ENCODE data around the gene TRPC5OS. TPM values are rescaled to one million over a fixed set of nuclear protein-coding genes. Genes with fewer than 3 reads are reported as not detected.

Gene TRPC5OS
- total and polyA plus RNA-seq, 2 experiments from 2014 or later = 0.67 TPM; not detected in 1

DNA sequence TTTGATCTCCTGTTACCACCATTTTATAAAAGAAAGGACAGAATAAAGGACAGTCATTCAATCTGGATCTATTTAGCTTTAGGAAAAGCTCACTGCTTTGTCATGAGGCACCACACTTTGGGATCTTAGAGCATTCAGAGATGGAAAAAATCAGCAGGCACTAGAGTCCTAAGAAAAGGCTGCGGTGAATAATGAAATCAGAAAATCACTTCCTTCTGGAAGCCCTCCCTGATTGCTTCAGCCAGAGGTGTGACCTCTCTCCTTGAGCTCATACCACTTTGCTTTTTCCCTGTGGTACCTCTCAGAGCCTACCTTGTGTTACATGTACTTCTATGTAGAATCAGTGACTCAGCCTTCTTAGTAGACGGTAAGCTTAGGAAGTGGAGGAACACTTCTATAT is 8.7 kb upstream of the TRPC5OS start:
- Histone ChIP-seq H3K4me2 (no peak overlapping the region), H3K9me3 (ENCODE audit: low read depth) (no peaks in the 10 kb centered on the region), H3K27me3 (no peaks in the 10 kb centered on the region), H3K79me2 (no peaks in the 10 kb centered on the region), H3K27ac (no peak overlapping the region), H3K9me2 (replicated peaks; ENCODE audit: insufficient read depth) (no peaks in the 10 kb centered on the region), H3K36me3 (replicated peaks; ENCODE audit: insufficient read depth, low read depth) (no peaks in the 10 kb centered on the region), H3K4me1 (ENCODE audit: insufficient read depth) (no peaks in the 10 kb centered on the region), H2AFZ (no peak overlapping the region), H3K4me3 (no peak overlapping the region), H4K20me1 (ENCODE audit: insufficient read depth, poor library complexity, severe bottlenecking) (no peaks in the 10 kb centered on the region)
- DNase-seq (ENCODE audit: low spot score) = no peak
- TF ChIP-seq, protein P1, sequence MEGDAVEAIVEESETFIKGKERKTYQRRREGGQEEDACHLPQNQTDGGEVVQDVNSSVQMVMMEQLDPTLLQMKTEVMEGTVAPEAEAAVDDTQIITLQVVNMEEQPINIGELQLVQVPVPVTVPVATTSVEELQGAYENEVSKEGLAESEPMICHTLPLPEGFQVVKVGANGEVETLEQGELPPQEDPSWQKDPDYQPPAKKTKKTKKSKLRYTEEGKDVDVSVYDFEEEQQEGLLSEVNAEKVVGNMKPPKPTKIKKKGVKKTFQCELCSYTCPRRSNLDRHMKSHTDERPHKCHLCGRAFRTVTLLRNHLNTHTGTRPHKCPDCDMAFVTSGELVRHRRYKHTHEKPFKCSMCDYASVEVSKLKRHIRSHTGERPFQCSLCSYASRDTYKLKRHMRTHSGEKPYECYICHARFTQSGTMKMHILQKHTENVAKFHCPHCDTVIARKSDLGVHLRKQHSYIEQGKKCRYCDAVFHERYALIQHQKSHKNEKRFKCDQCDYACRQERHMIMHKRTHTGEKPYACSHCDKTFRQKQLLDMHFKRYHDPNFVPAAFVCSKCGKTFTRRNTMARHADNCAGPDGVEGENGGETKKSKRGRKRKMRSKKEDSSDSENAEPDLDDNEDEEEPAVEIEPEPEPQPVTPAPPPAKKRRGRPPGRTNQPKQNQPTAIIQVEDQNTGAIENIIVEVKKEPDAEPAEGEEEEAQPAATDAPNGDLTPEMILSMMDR (IDR thresholded peaks at IDR 0.05; ENCODE audit: poor library complexity) = no peak
- no peak for TF ChIP-seq EZH2 (IDR thresholded peaks at IDR 0.05; ENCODE audit: borderline replicate concordance)
- TF ChIP-seq EZH2phosphoT487 (IDR thresholded peaks at IDR 0.05; ENCODE audit: low read depth, severe bottlenecking, unreplicated experiment) = no peak
- 95% methylated on average over 2 of the region's 2 CpGs for WGBS (ENCODE audit: low lambda C conversion rate, missing lambda C conversion rate)

DNA sequence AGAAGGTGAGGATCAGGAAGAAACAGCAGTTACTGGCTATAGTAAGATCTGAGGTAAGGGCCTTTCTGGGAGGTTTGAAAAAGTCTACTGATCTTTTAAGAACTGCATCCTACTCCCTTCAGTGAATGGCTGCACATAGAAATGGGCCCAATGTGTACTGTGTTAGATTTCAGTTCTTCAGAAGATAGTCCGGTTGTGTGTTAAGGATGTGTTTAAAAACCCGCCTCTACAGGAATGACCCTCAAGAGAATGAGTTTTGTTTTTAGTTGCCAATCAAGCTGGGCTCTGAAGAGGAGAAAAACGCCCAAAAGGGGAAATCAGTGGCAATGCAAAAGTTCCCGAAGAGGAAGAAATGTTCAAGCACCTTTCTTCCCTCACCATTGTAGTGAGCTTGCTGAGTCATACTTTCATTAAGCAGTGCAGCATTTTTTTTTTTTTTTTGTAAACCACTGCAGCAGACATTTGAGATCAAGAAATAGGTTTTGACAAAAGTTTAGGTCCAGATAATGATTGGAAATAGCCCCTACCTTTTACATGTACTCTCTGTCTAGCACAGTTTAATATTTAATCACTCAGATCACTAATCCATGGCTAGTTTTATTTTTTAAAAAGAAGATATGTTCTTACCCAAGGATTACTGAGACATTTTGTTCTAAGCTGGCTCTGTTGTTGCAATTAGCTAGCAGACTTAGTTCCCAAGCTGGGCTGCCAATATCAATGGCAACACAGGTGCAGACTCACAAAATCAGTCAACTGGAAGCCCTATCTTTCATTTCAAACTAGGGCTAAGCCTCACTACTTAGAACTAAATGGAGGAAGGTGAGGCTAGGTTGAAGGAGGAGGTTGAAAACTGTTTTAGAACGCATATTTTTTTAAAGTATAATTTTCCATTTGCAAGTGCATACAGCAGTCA is 7.0 kb upstream of the TRPC5OS start:
- Histone ChIP-seq H3K4me3 (no peak overlapping the region), H3K9me2 (replicated peaks; ENCODE audit: insufficient read depth) (no peaks in the 10 kb centered on the region), H3K36me3 (replicated peaks; ENCODE audit: insufficient read depth, low read depth) (no peaks in the 10 kb centered on the region), H3K27me3 (no peaks in the 10 kb centered on the region), H3K27ac (peak overlapping the region; percentile 5), H4K20me1 (ENCODE audit: insufficient read depth, poor library complexity, severe bottlenecking) (no peaks in the 10 kb centered on the region), H3K79me2 (no peaks in the 10 kb centered on the region), H3K9me3 (ENCODE audit: low read depth) (no peaks in the 10 kb centered on the region), H3K4me1 (ENCODE audit: insufficient read depth) (no peaks in the 10 kb centered on the region), H3K4me2 (peak overlapping the region; percentile 19), H2AFZ (peak overlapping the region; percentile 35)
- WGBS (ENCODE audit: low lambda C conversion rate, missing lambda C conversion rate) = 58% methylated on average over 5 of the region's 5 CpGs
- no peak for TF ChIP-seq EZH2phosphoT487 (IDR thresholded peaks at IDR 0.05; ENCODE audit: low read depth, severe bottlenecking, unreplicated experiment)
- TF ChIP-seq, protein P1 (IDR thresholded peaks at IDR 0.05; ENCODE audit: poor library complexity) = no peak
- TF ChIP-seq EZH2 (IDR thresholded peaks at IDR 0.05; ENCODE audit: borderline replicate concordance) = no peak
- DNase-seq (ENCODE audit: low spot score) = peak; percentile 17

- H3K79me2 ChIP-seq = no peaks in the 10 kb centered on the region
- H3K9me2 ChIP-seq (replicated peaks; ENCODE audit: insufficient read depth) = no peaks in the 10 kb centered on the region
- 25% methylated on average over 1 of the region's 1 CpG for WGBS (ENCODE audit: low lambda C conversion rate, missing lambda C conversion rate)
- H2AFZ ChIP-seq = no peak overlapping the region
- H3K4me3 ChIP-seq = no peak overlapping the region
- no peaks in the 10 kb centered on the region for H4K20me1 ChIP-seq (ENCODE audit: insufficient read depth, poor library complexity, severe bottlenecking)
- no peaks in the 10 kb centered on the region for H3K36me3 ChIP-seq (replicated peaks; ENCODE audit: insufficient read depth, low read depth)
- H3K4me2 ChIP-seq = no peak overlapping the region
- no peaks in the 10 kb centered on the region for H3K27me3 ChIP-seq
- no peaks in the 10 kb centered on the region for H3K9me3 ChIP-seq (ENCODE audit: low read depth)
- peak; percentile 85 for DNase-seq (ENCODE audit: low spot score)
- TF ChIP-seq, protein P1 (IDR thresholded peaks at IDR 0.05; ENCODE audit: poor library complexity) = peak; percentile 79
- no peak for TF ChIP-seq EZH2 (IDR thresholded peaks at IDR 0.05; ENCODE audit: borderline replicate concordance)
- no peaks in the 10 kb centered on the region for H3K4me1 ChIP-seq (ENCODE audit: insufficient read depth)
- H3K27ac ChIP-seq = no peak overlapping the region
These were observed 6.3 kb upstream of the TRPC5OS start for GRCh38 chrX:111869639-111870034.

Measured in hepatocyte (in vitro differentiated cells).